Measurements from ENCODE around the gene FOXP3. TPM values are rescaled to one million over a fixed set of nuclear protein-coding genes. Genes with fewer than 3 reads are reported as not detected.

Gene FOXP3
- polyA plus RNA-seq, 1 experiment, result 0.09 TPM

- H3K4me3 ChIP-seq (ENCODE audit: low read depth, low read length), result no peak overlapping the region
- POLR2A ChIA-PET, result no interaction called here
These were observed 18.0 kb downstream of the FOXP3 start for GRCh38 chrX:49246541-49246940.

GRCh38 chrX:49244207-49244606, 20.3 kb downstream of the FOXP3 start:
- TF ChIP-seq CTCF (IDR thresholded peaks at IDR 0.05; ENCODE audit: low read depth, low read length), result no peak
- ChIA-PET CTCF (no interaction called here), POLR2A (no interaction called here)
- no peaks in the 10 kb centered on the region for H3K9me3 ChIP-seq (ENCODE audit: control insufficient read depth, insufficient read depth, low read length)
- no peak overlapping the region for H3K27ac ChIP-seq (ENCODE audit: low read depth, low read length)
- no peaks in the 10 kb centered on the region for H3K27me3 ChIP-seq (ENCODE audit: control insufficient read depth, insufficient read depth, low read length)
- H3K4me3 ChIP-seq (ENCODE audit: low read depth, low read length), result no peak overlapping the region
- DNase-seq (ENCODE audit: low read depth, low spot score), result no peak

More at GRCh38 chrX:49246541-49246940, 18.0 kb downstream of the FOXP3 start:
- H3K9me3 ChIP-seq (ENCODE audit: control insufficient read depth, insufficient read depth, low read length), result no peaks in the 10 kb centered on the region
- DNase-seq (ENCODE audit: low read depth, low spot score), result no peak
- CTCF ChIA-PET, result no interaction called here
- no peak overlapping the region for H3K27ac ChIP-seq (ENCODE audit: low read depth, low read length)
- no peak for TF ChIP-seq CTCF (IDR thresholded peaks at IDR 0.05; ENCODE audit: low read depth, low read length)
- H3K27me3 ChIP-seq (ENCODE audit: control insufficient read depth, insufficient read depth, low read length), result no peaks in the 10 kb centered on the region

GRCh38 chrX:49243166-49243565, 21.3 kb downstream of the FOXP3 start:
- Histone ChIP-seq H3K27ac (ENCODE audit: low read depth, low read length) (no peak overlapping the region), H3K27me3 (ENCODE audit: control insufficient read depth, insufficient read depth, low read length) (no peaks in the 10 kb centered on the region), H3K4me3 (ENCODE audit: low read depth, low read length) (no peak overlapping the region), H3K9me3 (ENCODE audit: control insufficient read depth, insufficient read depth, low read length) (no peaks in the 10 kb centered on the region)
- no peak for DNase-seq (ENCODE audit: low read depth, low spot score)
- POLR2A ChIA-PET, result interaction anchor here (0.5 kb wide), 1 partner anchor 29 kb away, joined by 4 read pairs; no protein-coding TSS in a partner anchor
- TF ChIP-seq CTCF (IDR thresholded peaks at IDR 0.05; ENCODE audit: low read depth, low read length), result no peak
- CTCF ChIA-PET, result no interaction called here

- CTCF ChIA-PET, result interaction anchor here (1.3 kb wide), 1 partner anchor 50 kb away, joined by 3 read pairs; no protein-coding TSS in a partner anchor
- POLR2A ChIA-PET, result interaction anchor here (0.5 kb wide), 1 partner anchor 30 kb away, joined by 4 read pairs; no protein-coding TSS in a partner anchor
- H3K27ac ChIP-seq (ENCODE audit: low read depth, low read length), result no peak overlapping the region
- no peak for DNase-seq (ENCODE audit: low read depth, low spot score)
- no peak for TF ChIP-seq CTCF (IDR thresholded peaks at IDR 0.05; ENCODE audit: low read depth, low read length)
- H3K4me3 ChIP-seq (ENCODE audit: low read depth, low read length), result no peak overlapping the region
- H3K27me3 ChIP-seq (ENCODE audit: control insufficient read depth, insufficient read depth, low read length), result no peaks in the 10 kb centered on the region
- no peaks in the 10 kb centered on the region for H3K9me3 ChIP-seq (ENCODE audit: control insufficient read depth, insufficient read depth, low read length)
These were observed 21.9 kb downstream of the FOXP3 start for GRCh38 chrX:49242545-49243066.

- TF ChIP-seq CTCF (IDR thresholded peaks at IDR 0.05; ENCODE audit: low read depth, low read length), result no peak
- H3K27me3 ChIP-seq (ENCODE audit: control insufficient read depth, insufficient read depth, low read length), result no peaks in the 10 kb centered on the region
- H3K4me3 ChIP-seq (ENCODE audit: low read depth, low read length), result no peak overlapping the region
- no peaks in the 10 kb centered on the region for H3K9me3 ChIP-seq (ENCODE audit: control insufficient read depth, insufficient read depth, low read length)
- no peak overlapping the region for H3K27ac ChIP-seq (ENCODE audit: low read depth, low read length)
- DNase-seq (ENCODE audit: low read depth, low spot score), result no peak
- ChIA-PET POLR2A (no interaction called here), CTCF (no interaction called here)
These were observed 25.8 kb downstream of the FOXP3 start for GRCh38 chrX:49238735-49239134.
